NCI-H2227 (cell line): Measurements from ENCODE around the gene RIMS3.
"Not testable (repeated sequence)": the region's sequence is repeated elsewhere in the genome, so short reads cannot be mapped to it uniquely, and the experiment has no call there.

Experiments used
- DNase-seq: peaks from one replicate; lab custom pipeline; 2025; ENCODE audit not compliant: unreplicated experiment; lab: John Stamatoyannopoulos, UW

The RIMS3 gene

GRCh38 chr1:40665335-40666171, at the start of gene RIMS3:
Gene RIMS3, minus strand, starts transcription at chr1:40665682. Its CDS starts 23,757 bp downstream, at chr1:40641925.
- DNase-seq = peak; percentile 83

GRCh38 chr1:40712997-40713396, 47.5 kb upstream of the RIMS3 start:
- DNase-seq = no peak

DNA sequence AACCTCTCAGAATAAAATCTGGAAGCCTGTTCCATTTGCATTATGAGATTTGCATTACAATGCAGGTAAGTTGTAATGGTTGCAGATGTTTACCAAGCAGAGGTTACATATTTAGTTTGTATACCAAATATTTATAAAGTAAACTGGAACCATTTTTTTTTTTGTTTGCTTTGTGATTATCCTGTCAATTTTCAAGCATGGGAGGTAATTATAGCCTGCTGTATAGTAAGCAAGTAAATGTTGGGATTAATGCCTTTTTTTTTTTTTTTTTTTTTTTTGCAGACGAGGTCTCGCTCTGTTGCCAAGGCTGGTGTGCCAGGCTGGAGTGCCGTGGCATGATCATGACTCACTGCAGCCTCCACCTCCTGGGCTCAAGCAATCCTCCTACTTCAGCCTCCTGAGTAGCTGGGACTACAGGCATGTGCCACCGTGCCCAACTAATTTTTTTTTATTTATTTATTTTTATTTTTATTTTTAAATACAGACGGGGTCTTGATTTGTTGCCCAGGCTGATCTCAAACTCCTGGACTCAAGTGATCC, 47.0 kb upstream of the RIMS3 start:
- DNase-seq = peak; percentile 29

DNA sequence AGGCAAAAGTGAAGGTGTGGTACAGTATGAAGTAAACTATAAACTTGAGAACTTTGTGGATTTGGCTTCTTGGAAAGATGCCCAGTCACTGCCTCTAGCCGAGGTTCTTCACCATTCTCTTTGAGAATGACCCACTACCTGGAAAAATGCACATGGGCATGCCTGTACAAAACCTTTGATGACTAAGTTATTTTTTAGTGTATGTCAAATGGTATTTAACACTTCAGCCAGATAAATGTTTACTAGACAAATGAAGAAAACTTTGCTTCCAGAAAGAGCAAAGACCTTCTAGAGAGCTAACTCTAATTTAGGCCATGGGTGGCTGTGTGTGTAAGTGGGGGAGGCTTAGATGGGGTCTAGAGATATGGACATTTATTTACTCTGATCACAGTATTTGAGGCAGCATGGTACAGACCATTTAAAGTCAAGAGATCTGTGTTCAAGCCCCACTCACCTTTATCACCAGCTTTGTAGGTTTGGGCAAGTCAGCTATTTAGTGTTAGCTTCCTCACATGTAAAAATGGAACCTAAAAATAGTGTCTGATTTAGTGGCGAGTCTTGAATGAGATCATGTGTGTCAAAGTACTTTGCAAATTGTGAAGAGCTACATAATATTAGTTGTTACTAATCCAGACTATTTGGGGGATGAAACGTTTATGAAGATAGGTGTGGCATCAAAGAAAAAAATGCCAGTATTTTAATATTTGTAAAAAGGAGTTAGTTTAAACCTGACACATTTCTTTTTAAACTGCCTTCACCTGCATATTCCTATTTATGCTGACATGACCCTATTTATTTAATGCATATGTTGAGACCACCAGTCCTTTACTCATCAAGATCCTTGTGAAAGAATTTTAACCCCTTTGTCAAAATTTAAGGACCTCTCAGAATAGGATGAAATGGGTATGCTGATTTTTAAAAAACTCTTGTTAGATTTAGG, 46.3 kb upstream of the RIMS3 start:
- DNase-seq = no peak

GRCh38 chr1:40710581-40711315, 45.3 kb upstream of the RIMS3 start:
- no peak for DNase-seq

DNA sequence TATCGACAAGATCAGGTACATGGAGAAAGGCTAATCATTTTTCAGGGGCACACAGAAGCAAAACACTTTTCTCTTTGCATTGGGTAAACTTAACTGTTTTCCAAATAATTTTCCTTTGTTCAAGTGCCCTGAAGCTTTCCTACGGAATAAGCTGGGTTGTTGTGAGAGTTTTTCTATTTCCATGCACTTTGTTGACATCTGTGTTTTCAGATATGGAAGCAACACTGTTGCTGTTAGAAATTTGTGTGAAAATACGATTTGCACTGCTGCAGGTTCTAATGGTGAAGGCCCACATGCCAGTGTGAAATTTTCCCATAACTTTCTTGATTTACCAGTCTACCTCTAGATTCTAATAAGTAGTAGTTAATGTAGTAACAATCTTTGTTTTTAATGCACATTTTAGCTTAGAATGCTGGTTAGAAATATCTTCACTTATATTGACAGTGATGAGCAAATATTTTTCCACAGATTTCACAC, 44.4 kb upstream of the RIMS3 start:
- DNase-seq = no peak

GRCh38 chr1:40709100-40709801, 43.8 kb upstream of the RIMS3 start:
- peak; percentile 94 for DNase-seq

DNA sequence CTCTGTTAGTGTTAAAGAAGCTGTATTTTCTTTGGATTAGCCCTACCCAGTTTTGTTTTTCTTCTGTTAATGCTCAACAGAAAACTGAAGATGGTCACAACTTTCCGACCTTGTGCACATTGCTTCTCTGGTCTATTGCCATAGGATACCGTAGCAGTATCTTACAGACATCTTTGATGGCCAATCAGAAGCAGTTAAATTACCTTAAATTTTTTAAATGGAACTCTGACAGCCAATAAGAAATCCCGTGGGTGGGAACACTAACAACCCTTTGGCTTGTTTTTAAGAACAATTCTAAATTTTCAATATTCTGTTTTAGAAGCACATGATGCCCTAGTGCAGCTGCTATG, 43.2 kb upstream of the RIMS3 start:
- peak; percentile 89 for DNase-seq

DNA sequence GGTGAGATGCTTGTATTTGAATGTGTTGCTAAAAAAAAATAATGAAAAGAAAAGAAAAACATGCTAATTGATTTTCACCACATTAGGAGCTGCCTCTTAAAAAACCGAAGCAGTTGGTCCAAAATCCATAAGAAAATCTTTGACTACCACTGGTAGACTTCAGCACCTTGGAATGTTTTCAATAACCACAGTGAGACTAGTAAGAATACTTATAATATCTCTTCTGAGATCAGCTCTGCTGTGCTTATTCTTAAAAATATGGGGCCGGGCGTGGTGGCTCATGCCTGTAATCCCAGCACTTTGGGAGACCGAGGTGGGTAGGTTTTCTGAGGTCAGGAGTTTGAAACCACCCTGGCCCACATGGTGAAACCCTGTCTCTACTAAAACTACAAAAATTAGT, 41.1 kb upstream of the RIMS3 start:
- no peak for DNase-seq

DNA sequence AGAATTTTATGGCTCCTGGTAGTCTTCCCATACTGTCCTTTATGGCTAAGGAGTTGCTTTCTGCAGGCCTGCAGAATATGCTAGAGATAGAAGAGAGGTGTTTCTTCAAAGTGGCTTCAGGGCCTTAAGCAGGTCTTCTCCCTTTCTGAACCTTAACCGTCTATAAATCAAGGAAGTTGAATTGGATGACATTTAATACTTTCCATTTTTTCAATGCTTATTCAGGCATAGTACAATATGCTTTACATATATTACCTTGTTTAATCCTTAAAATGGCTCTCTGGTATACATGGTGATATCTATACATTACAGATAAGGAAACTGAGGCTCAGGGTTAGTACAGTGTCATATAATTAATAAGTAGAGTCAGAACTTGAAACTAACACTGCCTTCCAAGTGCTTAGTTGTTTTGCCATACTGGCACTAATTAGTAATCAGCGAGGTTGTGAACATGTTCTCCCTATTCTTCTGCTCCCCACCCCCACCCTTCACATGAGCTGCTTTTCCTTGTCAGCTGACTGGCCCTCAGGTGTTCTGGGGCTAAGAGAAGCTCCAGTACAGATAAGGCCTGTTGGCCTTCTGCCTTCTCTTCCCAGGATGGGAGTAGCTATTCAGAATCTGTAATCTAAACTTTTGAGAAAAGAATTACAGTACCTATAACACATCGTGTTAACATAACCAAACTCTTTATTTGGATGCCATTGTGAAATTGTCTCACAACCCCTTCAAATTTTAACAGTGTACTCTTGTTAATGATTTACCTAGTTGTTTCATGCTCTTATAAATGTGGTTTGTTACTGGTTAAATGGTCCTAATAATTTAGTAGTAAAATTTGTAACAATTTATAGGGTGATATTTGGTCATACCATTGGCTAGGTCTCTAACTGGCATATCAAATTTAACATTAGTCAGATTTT, 39.6 kb upstream of the RIMS3 start:
- no peak for DNase-seq

GRCh38 chr1:40703316-40703715, 37.8 kb upstream of the RIMS3 start:
- DNase-seq = no peak

DNA sequence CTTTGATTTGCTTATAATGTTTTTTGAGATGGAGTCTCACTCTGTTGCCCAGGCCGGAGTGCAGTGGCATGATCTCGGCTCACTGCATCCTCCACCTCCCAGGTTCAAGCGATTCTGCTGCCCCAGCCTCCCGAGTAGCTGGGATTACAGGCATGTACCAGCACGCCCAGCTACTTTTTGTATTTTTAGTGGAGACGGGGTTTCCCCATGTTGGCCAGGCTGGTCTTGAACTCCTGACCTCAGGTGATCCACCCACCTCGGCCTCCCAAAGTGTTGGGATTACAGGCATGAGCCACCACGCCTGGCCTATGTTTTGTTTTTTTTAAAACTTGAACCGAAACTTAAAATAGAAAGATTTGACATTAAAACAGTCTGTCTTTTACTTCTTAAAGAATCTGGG, 37.3 kb upstream of the RIMS3 start:
- not testable (repeated sequence) for DNase-seq

- no peak for DNase-seq
Observed at GRCh38 chr1:40701684-40702083, 36.2 kb upstream of the RIMS3 start.

GRCh38 chr1:40699787-40700186, 34.3 kb upstream of the RIMS3 start:
- DNase-seq = no peak

GRCh38 chr1:40697436-40697835, 32.0 kb upstream of the RIMS3 start:
- no peak for DNase-seq

GRCh38 chr1:40696294-40696693, 30.8 kb upstream of the RIMS3 start:
- DNase-seq = no peak

GRCh38 chr1:40694353-40694874, 28.9 kb upstream of the RIMS3 start:
- DNase-seq = no peak

- no peak for DNase-seq
Observed at GRCh38 chr1:40693425-40693824, 27.9 kb upstream of the RIMS3 start.

- peak; percentile 63 for DNase-seq
Observed at GRCh38 chr1:40692429-40692895, 27.0 kb upstream of the RIMS3 start.
